ENCODE measurements around the gene BRIX1.

Gene BRIX1

DNA sequence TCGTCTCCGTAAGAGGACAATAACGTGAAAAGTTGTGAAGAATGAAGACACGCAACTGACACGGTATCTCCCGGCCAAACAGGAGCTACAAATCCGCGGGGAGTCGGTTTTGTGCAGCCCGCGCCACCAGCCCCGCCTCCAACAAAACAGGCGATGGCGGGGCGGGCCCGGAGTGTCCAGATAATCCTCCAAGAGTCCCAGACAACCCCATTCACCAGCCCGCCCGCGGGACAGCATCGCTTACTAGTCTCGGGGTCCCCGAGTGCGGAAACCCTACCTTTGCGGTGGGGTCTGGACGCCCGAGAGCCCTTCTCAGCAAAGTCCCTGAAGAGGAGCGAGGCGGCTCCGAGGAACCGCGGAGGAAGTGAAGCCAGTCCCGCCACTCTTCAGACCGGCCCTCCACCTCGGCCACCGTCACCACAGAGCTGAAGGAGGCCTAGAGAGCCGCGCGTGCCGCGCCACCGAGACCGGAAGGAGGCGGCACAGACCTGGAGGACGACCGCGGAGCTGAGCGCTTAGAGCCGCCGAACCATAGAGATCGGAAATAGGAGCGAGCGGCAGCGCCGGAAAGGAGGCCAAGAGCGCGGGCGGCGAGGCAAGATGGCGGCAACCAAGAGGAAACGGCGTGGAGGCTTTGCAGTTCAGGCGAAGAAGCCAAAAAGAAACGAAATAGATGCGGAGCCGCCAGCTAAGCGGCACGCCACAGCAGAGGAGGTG is at the start of gene BRIX1, which contains the start of gene RAD1:
TSS of gene BRIX1 (plus strand) at position 573 of the 717 bp plus-strand sequence. CDS start at position 601, 28 bp downstream.
TSS of gene RAD1 (minus strand) at position 366 of the 717 bp plus-strand sequence. CDS start 612 bp downstream, outside the sequence.
- H3K4me1 ChIP-seq (ENCODE audit: control insufficient read depth, insufficient read depth, low read length) = peaks cover 10% of the 10 kb centered on the region; the same call in 1 of the 2 replicates
- no peaks in the 10 kb centered on the region for H3K27me3 ChIP-seq (ENCODE audit: control insufficient read depth, insufficient read depth, low read length)
- H3K27ac ChIP-seq (ENCODE audit: low read depth, low read length) = peak within 1 kb of the TSS; percentile 87
- H3K9ac ChIP-seq (ENCODE audit: low read length) = peak within 1 kb of the TSS; percentile 94
- peak within 1 kb of the TSS; percentile 78 for H3K4me3 ChIP-seq (ENCODE audit: low read depth, low read length)
- no peaks in the 10 kb centered on the region for H3K9me3 ChIP-seq (ENCODE audit: control insufficient read depth, insufficient read depth, low read depth, low read length)
- H3K36me3 ChIP-seq (ENCODE audit: control insufficient read depth, insufficient read depth, low read length) = peaks cover 53% of the 10 kb centered on the region

- H3K9me3 ChIP-seq (ENCODE audit: control insufficient read depth, insufficient read depth, low read depth, low read length) = no peaks in the 10 kb centered on the region
- H3K4me1 ChIP-seq (ENCODE audit: control insufficient read depth, insufficient read depth, low read length) = peaks cover 37% of the 10 kb centered on the region
- H3K27ac ChIP-seq (ENCODE audit: low read depth, low read length) = peak overlapping the region; percentile 35; the same call in 1 of the 2 replicates
- H3K9ac ChIP-seq (ENCODE audit: low read length) = no peak overlapping the region
- H3K4me3 ChIP-seq (ENCODE audit: low read depth, low read length) = no peak overlapping the region
- H3K27me3 ChIP-seq (ENCODE audit: control insufficient read depth, insufficient read depth, low read length) = no peaks in the 10 kb centered on the region
- H3K36me3 ChIP-seq (ENCODE audit: control insufficient read depth, insufficient read depth, low read length) = no peaks in the 10 kb centered on the region
Observed at GRCh38 chr5:34866989-34867471, 48.5 kb upstream of the BRIX1 start.

DNA sequence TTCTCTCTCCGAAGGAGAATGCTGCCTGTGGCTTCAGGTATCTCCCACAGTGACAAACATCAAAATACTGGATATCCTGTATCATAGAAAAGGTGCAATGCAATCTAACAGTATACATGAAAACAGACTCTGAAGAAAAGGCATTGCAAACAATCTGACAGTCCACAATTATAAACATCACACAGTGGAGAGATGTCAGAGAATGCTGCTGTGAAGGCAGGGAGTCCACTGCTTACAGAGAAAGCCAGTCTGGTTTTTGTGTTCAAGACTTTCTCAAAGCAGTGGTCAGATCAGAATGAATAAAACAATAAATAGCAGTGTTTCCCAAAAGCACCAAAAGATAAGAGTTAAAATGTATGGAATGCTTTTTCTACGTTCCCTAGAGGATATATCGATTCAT is 47.9 kb upstream of the BRIX1 start:
- no peaks in the 10 kb centered on the region for H3K27me3 ChIP-seq (ENCODE audit: control insufficient read depth, insufficient read depth, low read length)
- peaks cover 36% of the 10 kb centered on the region for H3K4me1 ChIP-seq (ENCODE audit: control insufficient read depth, insufficient read depth, low read length)
- no peaks in the 10 kb centered on the region for H3K36me3 ChIP-seq (ENCODE audit: control insufficient read depth, insufficient read depth, low read length)
- no peak overlapping the region for H3K27ac ChIP-seq (ENCODE audit: low read depth, low read length)
- no peaks in the 10 kb centered on the region for H3K9me3 ChIP-seq (ENCODE audit: control insufficient read depth, insufficient read depth, low read depth, low read length)
- no peak overlapping the region for H3K9ac ChIP-seq (ENCODE audit: low read length)
- H3K4me3 ChIP-seq (ENCODE audit: low read depth, low read length) = no peak overlapping the region

DNA sequence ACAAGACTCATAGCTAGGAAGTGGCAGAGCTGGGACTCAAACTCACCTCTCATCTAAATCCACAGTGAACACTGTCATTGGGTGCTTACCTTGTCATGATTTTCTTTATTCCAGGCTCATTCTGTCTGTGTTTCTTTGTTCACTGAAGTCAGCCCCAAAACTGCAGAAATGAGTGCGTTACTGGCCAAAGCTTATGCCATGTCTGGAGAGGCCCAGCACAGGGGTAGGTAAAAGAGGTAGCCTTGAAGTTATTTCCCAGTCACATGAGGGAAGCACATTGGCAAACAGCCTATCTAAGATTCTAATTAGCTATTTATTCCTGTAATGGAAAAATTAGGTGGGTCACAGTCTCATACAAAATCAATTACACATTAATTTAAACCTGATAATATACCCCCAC is 46.7 kb upstream of the BRIX1 start:
- Histone ChIP-seq H3K27ac (ENCODE audit: low read depth, low read length) (no peak overlapping the region), H3K27me3 (ENCODE audit: control insufficient read depth, insufficient read depth, low read length) (no peaks in the 10 kb centered on the region), H3K9ac (ENCODE audit: low read length) (no peak overlapping the region), H3K9me3 (ENCODE audit: control insufficient read depth, insufficient read depth, low read depth, low read length) (no peaks in the 10 kb centered on the region), H3K4me3 (ENCODE audit: low read depth, low read length) (no peak overlapping the region), H3K4me1 (ENCODE audit: control insufficient read depth, insufficient read depth, low read length) (peaks cover 25% of the 10 kb centered on the region), H3K36me3 (ENCODE audit: control insufficient read depth, insufficient read depth, low read length) (no peaks in the 10 kb centered on the region)

DNA sequence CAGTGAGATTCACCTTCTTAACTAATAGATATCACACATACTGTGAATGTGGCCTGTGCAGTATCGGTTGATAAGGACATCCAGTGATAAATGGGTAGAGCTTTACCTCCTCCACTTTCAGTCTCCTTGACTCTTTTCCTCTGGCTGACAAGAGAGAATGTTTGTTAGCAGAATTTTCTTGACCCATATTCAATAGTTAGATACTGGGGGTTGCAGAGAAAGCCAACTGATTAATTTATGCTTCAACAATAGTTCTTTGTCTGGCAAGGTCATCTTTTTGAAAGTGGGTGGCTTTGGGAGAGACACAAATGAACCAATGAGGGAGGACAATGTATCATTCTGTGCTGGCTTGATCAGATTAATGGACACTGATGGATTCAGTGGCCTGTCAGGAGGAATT is 46.3 kb upstream of the BRIX1 start:
- Histone ChIP-seq H3K27ac (ENCODE audit: low read depth, low read length) (no peak overlapping the region), H3K4me3 (ENCODE audit: low read depth, low read length) (no peak overlapping the region), H3K27me3 (ENCODE audit: control insufficient read depth, insufficient read depth, low read length) (no peaks in the 10 kb centered on the region), H3K9ac (ENCODE audit: low read length) (no peak overlapping the region), H3K9me3 (ENCODE audit: control insufficient read depth, insufficient read depth, low read depth, low read length) (no peaks in the 10 kb centered on the region), H3K4me1 (ENCODE audit: control insufficient read depth, insufficient read depth, low read length) (peaks cover 21% of the 10 kb centered on the region), H3K36me3 (ENCODE audit: control insufficient read depth, insufficient read depth, low read length) (no peaks in the 10 kb centered on the region)

GRCh38 chr5:34870382-34870781 is 45.1 kb upstream of the BRIX1 start:
- Histone ChIP-seq H3K27me3 (ENCODE audit: control insufficient read depth, insufficient read depth, low read length) (no peaks in the 10 kb centered on the region), H3K9ac (ENCODE audit: low read length) (no peak overlapping the region), H3K4me1 (ENCODE audit: control insufficient read depth, insufficient read depth, low read length) (peaks cover 12% of the 10 kb centered on the region), H3K36me3 (ENCODE audit: control insufficient read depth, insufficient read depth, low read length) (no peaks in the 10 kb centered on the region), H3K27ac (ENCODE audit: low read depth, low read length) (no peak overlapping the region), H3K4me3 (ENCODE audit: low read depth, low read length) (no peak overlapping the region), H3K9me3 (ENCODE audit: control insufficient read depth, insufficient read depth, low read depth, low read length) (peaks cover 2% of the 10 kb centered on the region; the same call in 1 of the 2 replicates)

DNA sequence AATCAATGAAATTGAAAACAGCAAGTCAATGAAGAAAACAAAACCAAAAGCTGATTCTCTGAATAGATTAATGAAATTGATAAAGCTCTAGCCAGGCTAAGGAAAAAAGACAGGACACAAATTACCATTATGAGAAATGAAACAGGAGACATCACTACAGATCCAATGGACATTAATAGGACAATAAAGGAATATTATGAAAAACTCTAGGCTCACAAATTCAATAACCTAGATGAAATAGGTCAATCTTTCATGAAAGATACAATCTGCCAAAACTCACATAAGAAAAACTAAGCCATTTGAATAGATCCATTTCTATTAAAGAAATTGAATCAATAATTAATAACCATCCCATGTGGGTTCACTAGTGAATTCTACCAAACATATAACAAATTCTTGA is 39.2 kb upstream of the BRIX1 start:
- no peaks in the 10 kb centered on the region for H3K36me3 ChIP-seq (ENCODE audit: control insufficient read depth, insufficient read depth, low read length)

DNA sequence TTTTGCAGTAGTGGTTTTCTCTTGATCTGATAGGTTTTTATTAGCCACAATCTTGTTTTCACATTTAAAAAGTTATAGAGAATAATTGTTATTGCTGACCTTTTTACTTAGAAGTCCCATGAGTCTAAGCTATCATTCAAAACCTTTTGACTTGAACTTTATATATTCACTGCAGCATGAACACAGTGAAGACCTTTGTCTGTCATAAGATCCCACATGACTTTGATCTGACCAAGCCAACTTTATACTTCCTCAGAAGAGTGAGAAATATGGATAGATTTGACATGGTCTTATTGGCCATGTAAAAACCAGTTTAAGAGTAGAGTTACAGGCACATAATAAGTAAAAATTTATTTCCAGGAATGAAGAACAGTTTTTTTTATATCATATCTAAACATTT is 34.3 kb upstream of the BRIX1 start:
- H3K4me3 ChIP-seq (ENCODE audit: low read depth, low read length) = no peak overlapping the region
- H3K9ac ChIP-seq (ENCODE audit: low read length) = no peak overlapping the region
- H3K27ac ChIP-seq (ENCODE audit: low read depth, low read length) = no peak overlapping the region
- H3K36me3 ChIP-seq (ENCODE audit: control insufficient read depth, insufficient read depth, low read length) = no peaks in the 10 kb centered on the region
- H3K4me1 ChIP-seq (ENCODE audit: control insufficient read depth, insufficient read depth, low read length) = no peaks in the 10 kb centered on the region
- H3K9me3 ChIP-seq (ENCODE audit: control insufficient read depth, insufficient read depth, low read depth, low read length) = no peaks in the 10 kb centered on the region
- H3K27me3 ChIP-seq (ENCODE audit: control insufficient read depth, insufficient read depth, low read length) = no peaks in the 10 kb centered on the region

More for the DNA sequence above, 39.2 kb upstream of the BRIX1 start:
- Histone ChIP-seq H3K4me3 (ENCODE audit: low read depth, low read length) (no peak overlapping the region), H3K4me1 (ENCODE audit: control insufficient read depth, insufficient read depth, low read length) (no peaks in the 10 kb centered on the region), H3K9me3 (ENCODE audit: control insufficient read depth, insufficient read depth, low read depth, low read length) (peaks cover 5% of the 10 kb centered on the region; the same call in 1 of the 2 replicates), H3K9ac (ENCODE audit: low read length) (no peak overlapping the region), H3K27me3 (ENCODE audit: control insufficient read depth, insufficient read depth, low read length) (no peaks in the 10 kb centered on the region), H3K27ac (ENCODE audit: low read depth, low read length) (no peak overlapping the region)

- no peaks in the 10 kb centered on the region for H3K4me1 ChIP-seq (ENCODE audit: control insufficient read depth, insufficient read depth, low read length)
- no peak overlapping the region for H3K4me3 ChIP-seq (ENCODE audit: low read depth, low read length)
- H3K27me3 ChIP-seq (ENCODE audit: control insufficient read depth, insufficient read depth, low read length) = no peaks in the 10 kb centered on the region
- no peak overlapping the region for H3K9ac ChIP-seq (ENCODE audit: low read length)
- no peaks in the 10 kb centered on the region for H3K36me3 ChIP-seq (ENCODE audit: control insufficient read depth, insufficient read depth, low read length)
- H3K9me3 ChIP-seq (ENCODE audit: control insufficient read depth, insufficient read depth, low read depth, low read length) = no peaks in the 10 kb centered on the region
- H3K27ac ChIP-seq (ENCODE audit: low read depth, low read length) = no peak overlapping the region
Observed at GRCh38 chr5:34886392-34887119, 29.0 kb upstream of the BRIX1 start.

- Histone ChIP-seq H3K36me3 (ENCODE audit: control insufficient read depth, insufficient read depth, low read length) (no peaks in the 10 kb centered on the region), H3K4me3 (ENCODE audit: low read depth, low read length) (no peak overlapping the region), H3K27ac (ENCODE audit: low read depth, low read length) (no peak overlapping the region), H3K9ac (ENCODE audit: low read length) (no peak overlapping the region), H3K4me1 (ENCODE audit: control insufficient read depth, insufficient read depth, low read length) (no peaks in the 10 kb centered on the region), H3K27me3 (ENCODE audit: control insufficient read depth, insufficient read depth, low read length) (no peaks in the 10 kb centered on the region), H3K9me3 (ENCODE audit: control insufficient read depth, insufficient read depth, low read depth, low read length) (no peaks in the 10 kb centered on the region)
Observed at GRCh38 chr5:34889394-34889793, 26.1 kb upstream of the BRIX1 start.

DNA sequence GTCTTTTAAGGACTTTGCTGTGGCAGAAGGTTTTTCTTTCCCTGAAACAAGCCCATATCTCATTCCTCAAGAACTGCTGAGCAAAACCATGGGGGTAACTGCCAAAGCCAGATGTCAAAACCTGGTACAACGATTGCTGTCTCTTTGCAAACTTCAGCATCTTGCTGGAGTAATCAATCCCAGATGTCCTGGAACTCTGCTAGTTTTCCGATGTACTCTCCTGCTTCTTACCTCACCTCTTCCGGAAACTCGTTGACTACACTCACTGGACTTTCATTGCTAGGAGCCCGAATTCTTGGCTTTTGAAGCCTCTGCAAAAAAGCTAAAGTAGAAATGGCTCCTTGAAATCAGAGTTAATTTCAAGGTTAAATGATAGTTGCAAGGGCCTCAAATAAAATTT is 23.5 kb upstream of the BRIX1 start:
- H3K27me3 ChIP-seq (ENCODE audit: control insufficient read depth, insufficient read depth, low read length) = no peaks in the 10 kb centered on the region
- peaks cover 3% of the 10 kb centered on the region; the same call in 1 of the 2 replicates for H3K36me3 ChIP-seq (ENCODE audit: control insufficient read depth, insufficient read depth, low read length)
- no peak overlapping the region for H3K4me3 ChIP-seq (ENCODE audit: low read depth, low read length)
- no peak overlapping the region for H3K9ac ChIP-seq (ENCODE audit: low read length)
- H3K4me1 ChIP-seq (ENCODE audit: control insufficient read depth, insufficient read depth, low read length) = no peaks in the 10 kb centered on the region
- H3K9me3 ChIP-seq (ENCODE audit: control insufficient read depth, insufficient read depth, low read depth, low read length) = no peaks in the 10 kb centered on the region
- no peak overlapping the region for H3K27ac ChIP-seq (ENCODE audit: low read depth, low read length)
